H1 (cell line): Measurements from ENCODE around the gene MARK4. TPM values are rescaled to one million over a fixed set of nuclear protein-coding genes. Genes with fewer than 3 reads are reported as not detected.

Experiments used
- CTCF ChIA-PET: fragments of 300-600 bp; sonication (Branson Sonifier 250); formaldehyde crosslinking; loops from one replicate; lab custom pipeline; 2021; ENCODE audit not compliant: partially characterized antibody; lab: Charles Lee
- POLR2A ChIA-PET: fragments of 300-600 bp; sonication (Branson Sonifier 250); formaldehyde crosslinking; loops from one replicate; lab custom pipeline; 2021; ENCODE audit warnings: inconsistent platforms; ENCODE audit not compliant: partially characterized antibody; lab: Charles Lee
- DNase-seq, 2 experiments: peaks; one replicate each; pipeline versions ENCODE4 v3.0.0 to v3.0.0-alpha.2; 2010 to 2022; ENCODE audit warnings: low spot score in 2 of 2, low read depth in 1 of 2, mixed read lengths in 1 of 2
- FAIRE-seq: peaks from 2 replicates; lab custom pipeline; 2011; peaks lifted over from hg19 to GRCh38; lab: Jason Lieb, UNC
- H2AFZ ChIP-seq: 2 replicates; pipeline ENCODE4 v1.8.1; 2012; ENCODE audit warnings: low read length, inconsistent platforms
- H2AK5ac ChIP-seq: 2 replicates; pipeline ENCODE4 v1.6.1; 2013; ENCODE audit warnings: low read depth, low read length
- H2BK120ac ChIP-seq: replicated peaks from 2 replicates; pipeline ENCODE3; 2013; ENCODE audit warnings: low read depth, low read length, inconsistent platforms
- H2BK12ac ChIP-seq: 2 replicates; pipeline ENCODE4 v1.6.1; 2013; ENCODE audit warnings: low read depth, low read length
- H2BK15ac ChIP-seq: 2 replicates; pipeline ENCODE4 v1.6.1; 2013; ENCODE audit warnings: low read length
- H2BK20ac ChIP-seq: 2 replicates; pipeline ENCODE4 v1.6.1; 2013; ENCODE audit warnings: low read length
- H2BK5ac ChIP-seq: 2 replicates; pipeline ENCODE4 v1.6.1; 2013; ENCODE audit warnings: low read depth, low read length
- H3K14ac ChIP-seq: 2 replicates; pipeline ENCODE4 v1.6.1; 2013; ENCODE audit warnings: inconsistent platforms; ENCODE audit not compliant: insufficient read length
- H3K18ac ChIP-seq: 2 replicates; pipeline ENCODE4 v1.6.1; 2013; ENCODE audit warnings: low read length; ENCODE audit errors: extremely low read depth
- H3K23ac ChIP-seq: 2 replicates; pipeline ENCODE4 v1.6.1; 2013; ENCODE audit warnings: inconsistent platforms; ENCODE audit not compliant: insufficient read length
- H3K23me2 ChIP-seq: 2 replicates; pipeline ENCODE4 v1.6.1; 2013; ENCODE audit warnings: low read depth, low read length
- H3K27ac ChIP-seq: 2 replicates; pipeline ENCODE4 v1.6.1; 2011; ENCODE audit warnings: low read depth, low read length, inconsistent platforms
- H3K27me3 ChIP-seq, 4 experiments: replicated peaks in 1 of 4; 1 replicate in 1 of 4; 2 replicates in 3 of 4; pipeline versions ENCODE4 v1.6.1 to v1.8.1; 2011 to 2013; ENCODE audit warnings: low read length in 3 of 4, mild to moderate bottlenecking in 3 of 4, inconsistent platforms in 2 of 4, mixed read lengths in 2 of 4, moderate library complexity in 1 of 4; ENCODE audit not compliant: control insufficient read depth in 3 of 4, insufficient read depth in 3 of 4; ENCODE audit errors: extremely low read depth in 1 of 4
- H3K36me3 ChIP-seq, 4 experiments: 2 replicates each; pipeline versions ENCODE4 v1.6.1 to v1.8.1; 2011 to 2013; ENCODE audit warnings: mild to moderate bottlenecking in 4 of 4, low read length in 3 of 4, moderate library complexity in 2 of 4, control low read depth in 1 of 4, inconsistent platforms in 1 of 4; ENCODE audit not compliant: insufficient read depth in 4 of 4, control insufficient read depth in 2 of 4
- H3K4ac ChIP-seq: replicated peaks from 2 replicates; pipeline ENCODE3; 2013; ENCODE audit warnings: low read length, low read depth, mixed read lengths, inconsistent platforms; ENCODE audit not compliant: insufficient read length
- H3K4me1 ChIP-seq, 4 experiments: replicated peaks in 1 of 4; 1 replicate in 1 of 4; 2 replicates in 3 of 4; pipeline versions ENCODE4 v1.6.1 to v1.8.1; 2011 to 2013; ENCODE audit warnings: low read length in 3 of 4, inconsistent platforms in 2 of 4, mixed read lengths in 1 of 4; ENCODE audit not compliant: insufficient read depth in 4 of 4, control insufficient read depth in 3 of 4
- H3K4me2 ChIP-seq, 2 experiments: 2 replicates each; pipeline versions ENCODE4 v1.6.1 to v1.8.1; 2011 to 2013; ENCODE audit warnings: low read depth in 2 of 2, low read length in 2 of 2, control low read depth in 1 of 2, inconsistent platforms in 1 of 2, mild to moderate bottlenecking in 1 of 2; ENCODE audit not compliant: insufficient read depth in 1 of 2
- H3K4me3 ChIP-seq, 4 experiments: fragments of 200-600, 300-600 bp in 1 of 4; sonication (generic), shearing (Covaris generic), sonication (Bioruptor Twin) in 1 of 4; 2 replicates each; pipeline versions ENCODE4 v1.5.1 to v1.8.1; 2011 to 2016; ENCODE audit warnings: low read length in 4 of 4, low read depth in 3 of 4, control low read depth in 2 of 4, inconsistent platforms in 2 of 4, mild to moderate bottlenecking in 2 of 4, mixed read lengths in 1 of 4, moderate library complexity in 1 of 4; ENCODE audit not compliant: insufficient read depth in 2 of 4; ENCODE audit errors: extremely low read depth in 1 of 4
- H3K56ac ChIP-seq: replicated peaks from 2 replicates; pipeline ENCODE3; 2013; ENCODE audit warnings: low read depth, mild to moderate bottlenecking, mixed read lengths, low read length, inconsistent platforms; ENCODE audit not compliant: insufficient read length
- H3K79me1 ChIP-seq: 2 replicates; pipeline ENCODE4 v1.6.1; 2013; ENCODE audit warnings: low read depth, low read length, control low read depth
- H3K79me2 ChIP-seq, 2 experiments: 2 replicates each; pipeline versions ENCODE4 v1.6.1 to v1.8.1; 2012 to 2013; ENCODE audit warnings: low read length in 2 of 2, mild to moderate bottlenecking in 2 of 2, inconsistent platforms in 1 of 2; ENCODE audit not compliant: insufficient read depth in 2 of 2, control insufficient read depth in 1 of 2
- H3K9ac ChIP-seq, 4 experiments: replicated peaks in 1 of 4; 1 replicate in 1 of 4; 2 replicates in 3 of 4; pipeline versions ENCODE4 v1.6.1 to v1.8.1; 2011 to 2013; ENCODE audit warnings: low read depth in 3 of 4, low read length in 3 of 4, control low read depth in 2 of 4, mild to moderate bottlenecking in 2 of 4, moderate library complexity in 2 of 4, inconsistent platforms in 1 of 4; ENCODE audit errors: extremely low read depth in 1 of 4
- H3K9me3 ChIP-seq, 2 experiments: 2 replicates each; pipeline versions ENCODE4 v1.6.1 to v1.8.1; 2012 to 2013; ENCODE audit warnings: mild to moderate bottlenecking in 2 of 2, moderate library complexity in 2 of 2, control low read depth in 1 of 2, inconsistent platforms in 1 of 2, low read depth in 1 of 2, low read length in 1 of 2, mixed read lengths in 1 of 2; ENCODE audit not compliant: insufficient read depth in 2 of 2
- H4K20me1 ChIP-seq, 2 experiments: replicated peaks in 1 of 2; 2 replicates each; pipeline versions ENCODE3 to v1.8.1; 2011 to 2013; ENCODE audit warnings: inconsistent platforms in 2 of 2, low read length in 2 of 2, mild to moderate bottlenecking in 1 of 2; ENCODE audit not compliant: insufficient read depth in 2 of 2, control insufficient read depth in 1 of 2
- H4K5ac ChIP-seq: 2 replicates; pipeline ENCODE4 v1.6.1; 2013; ENCODE audit warnings: low read length, low read depth, mixed read lengths, inconsistent platforms; ENCODE audit not compliant: insufficient read length
- H4K8ac ChIP-seq: 2 replicates; pipeline ENCODE4 v1.8.0; 2013; ENCODE audit warnings: mild to moderate bottlenecking, moderate library complexity, low read length, inconsistent platforms; ENCODE audit not compliant: insufficient read depth; ENCODE audit errors: extremely low read depth
- H4K91ac ChIP-seq: replicated peaks from 2 replicates; pipeline ENCODE3; 2013; ENCODE audit warnings: low read length, mixed read lengths, inconsistent platforms; ENCODE audit not compliant: insufficient read length
- HDAC2 ChIP-seq, 2 experiments: fragments of 300-600 bp in 1 of 2; sonication (generic) in 1 of 2; IDR thresholded peaks; 2 replicates each; pipeline ENCODE4 v1.6.1; 2011 to 2012; ENCODE audit warnings: low read depth in 2 of 2, low read length in 2 of 2, mild to moderate bottlenecking in 2 of 2, moderate library complexity in 2 of 2, borderline replicate concordance in 1 of 2, inconsistent platforms in 1 of 2
- HDAC6 ChIP-seq: IDR thresholded peaks from one replicate; pipeline ENCODE4 v1.7.1; 2012; ENCODE audit warnings: low read depth, mild to moderate bottlenecking, inconsistent platforms, low read length, moderate library complexity
- NANOG ChIP-seq: IDR thresholded peaks from 2 replicates; pipeline ENCODE4 v1.6.1; 2011; ENCODE audit warnings: low read length, low read depth, mild to moderate bottlenecking, inconsistent platforms; ENCODE audit not compliant: insufficient read depth, poor library complexity, severe bottlenecking
- POU5F1 ChIP-seq: IDR thresholded peaks from 2 replicates; pipeline ENCODE4 v1.6.1; 2011; ENCODE audit warnings: low read depth, mild to moderate bottlenecking, low read length, moderate library complexity
- SIX5 ChIP-seq: IDR thresholded peaks from 2 replicates; pipeline ENCODE4 v1.6.1; 2011; ENCODE audit warnings: mild to moderate bottlenecking, low read depth, low read length
- SP2 ChIP-seq: IDR thresholded peaks from 2 replicates; pipeline ENCODE4 v1.6.1; 2012; ENCODE audit warnings: mild to moderate bottlenecking, low read length, inconsistent platforms
- SRF ChIP-seq: IDR thresholded peaks from 2 replicates; pipeline ENCODE4 v1.6.1; 2011; ENCODE audit warnings: mild to moderate bottlenecking, low read depth, low read length, moderate library complexity
- TBP ChIP-seq: IDR thresholded peaks from 2 replicates; pipeline ENCODE4 v1.6.1; 2011; ENCODE audit warnings: low read depth, low read length, improper control_type of control experiment
- YY1 ChIP-seq: IDR thresholded peaks from 2 replicates; pipeline ENCODE4 v1.6.1; 2011; ENCODE audit warnings: low read depth, mild to moderate bottlenecking, low read length
- WGBS, 2 experiments: shearing (Covaris generic) in 1 of 2; methylation state at CpG; one replicate each; pipeline versions ENCODE4 v1.1.6 to v1.1.7; 2013 to 2015; ENCODE audit warnings: low lambda C conversion rate in 2 of 2, mixed read lengths in 2 of 2, inconsistent platforms in 1 of 2, low coverage in 1 of 2, missing lambda C conversion rate in 1 of 2; ENCODE audit not compliant: insufficient replicate concordance in 2 of 2, insufficient coverage in 1 of 2, insufficient read length in 1 of 2; ENCODE audit errors: extremely low coverage in 1 of 2, missing lambda C conversion rate in 1 of 2; 5-methylcytosine and 5-hydroxymethylcytosine counted together
- polyA plus RNA-seq, 7 experiments: library from polyadenylated mRNA; depleted of rRNA in 3 of 7; stranded (reverse) in 5 of 7; unstranded in 2 of 7; fragments of >200 nt in 5 of 7; fragments of 200-250 nt in 2 of 7; gene quantifications; 1 replicate in 5 of 7; 2 replicates in 1 of 7; 4 replicates in 1 of 7; pipeline versions ENCODE4 v1.2.1 to v1.2.3, GENCODE V29; 2011 to 2013; ENCODE audit warnings: missing spikeins in 2 of 7, mixed read lengths in 2 of 7
- total RNA-seq: library from RNA; stranded (reverse); fragmentation: NEBNext Ultra II Directional; extraction: Animal tissue kit (Norgen Biotek cat#: 25700); gene quantifications from 2 replicates; pipeline ENCODE4 v1.2.1, GENCODE V29; 2021

Gene MARK4
- total and polyA plus RNA-seq, 2 of the 8 experiments (the other 6 are each of a cell fraction or from before 2014, with no cell fraction given) = 12.3 to 49.8 TPM

DNA sequence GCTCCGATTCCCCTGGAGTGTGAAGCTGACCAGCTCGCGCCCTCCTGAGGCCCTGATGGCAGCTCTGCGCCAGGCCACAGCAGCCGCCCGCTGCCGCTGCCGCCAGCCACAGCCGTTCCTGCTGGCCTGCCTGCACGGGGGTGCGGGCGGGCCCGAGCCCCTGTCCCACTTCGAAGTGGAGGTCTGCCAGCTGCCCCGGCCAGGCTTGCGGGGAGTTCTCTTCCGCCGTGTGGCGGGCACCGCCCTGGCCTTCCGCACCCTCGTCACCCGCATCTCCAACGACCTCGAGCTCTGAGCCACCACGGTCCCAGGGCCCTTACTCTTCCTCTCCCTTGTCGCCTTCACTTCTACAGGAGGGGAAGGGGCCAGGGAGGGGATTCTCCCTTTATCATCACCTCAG, 51.3 kb downstream of the MARK4 start:
- Histone ChIP-seq H2BK120ac (no peak overlapping the region), H2BK20ac (no peak overlapping the region), H2AK5ac (no peak overlapping the region), H3K23ac (no peak overlapping the region), H4K8ac (no peak overlapping the region; the same call in 1 of the 2 replicates), H2BK5ac (no peak overlapping the region), H3K27me3 (peaks cover 0 to 13% (median 10%) of the 10 kb centered on the region in 4 experiments; a peak in 3 of 7 replicates), H2BK12ac (no peak overlapping the region), H3K56ac (no peak overlapping the region), H3K14ac (no peak overlapping the region), H3K79me2 (no peaks in the 10 kb centered on the region), H4K5ac (no peak overlapping the region), H3K4me3 (no peak overlapping the region), H4K20me1 (no peaks in the 10 kb centered on the region), H3K27ac (no peak overlapping the region), H3K4me2 (no peak overlapping the region), H3K4me1 (no peaks in the 10 kb centered on the region; a peak in 1 of 7 replicates), H2BK15ac (no peak overlapping the region), H2AFZ (no peak overlapping the region), H3K18ac (no peak overlapping the region), H3K9ac (no peak overlapping the region), H3K4ac (no peak overlapping the region), H3K36me3 (no peaks in the 10 kb centered on the region; a peak in 4 of 8 replicates), H3K9me3 (no peaks in the 10 kb centered on the region), H3K79me1 (no peaks in the 10 kb centered on the region), H4K91ac (no peak overlapping the region), H3K23me2 (no peaks in the 10 kb centered on the region; the same call in 1 of the 2 replicates)
- ChIA-PET POLR2A (interaction anchor here (1.1 kb wide), 1 partner anchor 166 kb away, joined by 3 read pairs; no protein-coding TSS in a partner anchor), CTCF (interaction anchor here (1.1 to 1.3 kb wide), 2 partner anchors 9 to 17 kb away, joined by 3 to 5 read pairs; no protein-coding TSS in a partner anchor)
- DNase-seq = no peak
- WGBS, 2 experiments = 92% methylated on average over 27 of the region's 27 CpGs; no CpG with 5 or more reads in 1 of the 2 experiments
- no peak for FAIRE-seq
- TF ChIP-seq NANOG (no peak), YY1 (no peak), SIX5 (no peak), HDAC2 (IDR thresholded peaks at IDR 0.05; ENCODE audit: borderline replicate concordance in 1 of 2, low read depth in 2 of 2, low read length in 2 of 2) (no peak), POU5F1 (no peak), SP2 (no peak), HDAC6 (no peak), SRF (no peak), TBP (no peak)
